HepG2 (cell line): Measurements from ENCODE around the gene ASF1B.

ENCODE experiments used
- EP300 ChIP-seq, 3 experiments: sonication (generic) in 1 of 3; formaldehyde crosslinking in 1 of 3; IDR thresholded peaks; 2 replicates each; pipeline versions ENCODE4 v1.5.1 to v1.6.1; 2011 to 2020; ENCODE audit warnings: low read depth in 2 of 3, low read length in 2 of 3, borderline replicate concordance in 1 of 3, improper control_type of control experiment in 1 of 3, mild to moderate bottlenecking in 1 of 3, missing genetic modification reagents in 1 of 3, moderate library complexity in 1 of 3
- ETV6 ChIP-seq: sonication (generic); formaldehyde crosslinking; conservative IDR thresholded peaks from 2 replicates; pipeline ENCODE4 v1.4.0; 2020; ENCODE audit warnings: missing genetic modification reagents
- EZH2 ChIP-seq: conservative IDR thresholded peaks from 2 replicates; pipeline ENCODE4 v1.6.1; 2012; ENCODE audit warnings: mild to moderate bottlenecking, low read depth, low read length, moderate library complexity
- HIVEP1 ChIP-seq: sonication (generic); formaldehyde crosslinking; IDR thresholded peaks from 2 replicates; pipeline ENCODE4 v1.4.0; 2020; ENCODE audit warnings: mild to moderate bottlenecking, missing genetic modification reagents
- MEIS1 ChIP-seq: sonication (generic); formaldehyde crosslinking; IDR thresholded peaks from 2 replicates; pipeline ENCODE4 v1.9.0; 2021; ENCODE audit warnings: mild to moderate bottlenecking, missing genetic modification reagents, moderate library complexity, borderline replicate concordance
- NFYC ChIP-seq: IDR thresholded peaks from 2 replicates; pipeline ENCODE4 v1.6.1; 2016; ENCODE audit warnings: missing genetic modification reagents, missing compliant biosample characterization
- POLR2A ChIP-seq, 2 experiments: IDR thresholded peaks; 2 replicates each; pipeline ENCODE4 v1.6.1; 2011; ENCODE audit warnings: low read depth in 2 of 2, low read length in 2 of 2, mild to moderate bottlenecking in 1 of 2, moderate library complexity in 1 of 2; ENCODE audit not compliant: insufficient read depth in 1 of 2
- RFX5 ChIP-seq: IDR thresholded peaks from 2 replicates; pipeline ENCODE4 v1.6.1; 2011; ENCODE audit warnings: low read depth, low read length, improper control_type of control experiment
- SALL1 ChIP-seq: sonication (generic); formaldehyde crosslinking; IDR thresholded peaks from 2 replicates; pipeline ENCODE4 v1.8.0; 2022; ENCODE audit warnings: mild to moderate bottlenecking, missing genetic modification reagents
- ZKSCAN8 ChIP-seq: IDR thresholded peaks from 2 replicates; pipeline ENCODE4 v1.6.1; 2016; ENCODE audit warnings: borderline replicate concordance, missing genetic modification reagents, missing compliant biosample characterization
- ZNF501 ChIP-seq: sonication (generic); formaldehyde crosslinking; IDR thresholded peaks from 2 replicates; pipeline ENCODE4 v1.5.1; 2020; ENCODE audit warnings: mild to moderate bottlenecking, moderate library complexity, missing genetic modification reagents
- ZNF777 ChIP-seq: sonication (generic); formaldehyde crosslinking; IDR thresholded peaks from 2 replicates; pipeline ENCODE4 v1.4.0; 2020; ENCODE audit warnings: missing genetic modification reagents
- TF ChIP-seq, protein P1 (sequence below): sonication (generic); formaldehyde crosslinking; IDR thresholded peaks from 2 replicates; pipeline ENCODE4 v1.8.1; 2023; ENCODE audit warnings: mild to moderate bottlenecking, moderate library complexity, missing genetic modification reagents
- TF ChIP-seq, protein P2 (sequence below): sonication (generic); formaldehyde crosslinking; IDR thresholded peaks from 2 replicates; pipeline ENCODE4 v1.5.0; 2020; ENCODE audit warnings: mild to moderate bottlenecking, missing genetic modification reagents, moderate library complexity

DNA sequence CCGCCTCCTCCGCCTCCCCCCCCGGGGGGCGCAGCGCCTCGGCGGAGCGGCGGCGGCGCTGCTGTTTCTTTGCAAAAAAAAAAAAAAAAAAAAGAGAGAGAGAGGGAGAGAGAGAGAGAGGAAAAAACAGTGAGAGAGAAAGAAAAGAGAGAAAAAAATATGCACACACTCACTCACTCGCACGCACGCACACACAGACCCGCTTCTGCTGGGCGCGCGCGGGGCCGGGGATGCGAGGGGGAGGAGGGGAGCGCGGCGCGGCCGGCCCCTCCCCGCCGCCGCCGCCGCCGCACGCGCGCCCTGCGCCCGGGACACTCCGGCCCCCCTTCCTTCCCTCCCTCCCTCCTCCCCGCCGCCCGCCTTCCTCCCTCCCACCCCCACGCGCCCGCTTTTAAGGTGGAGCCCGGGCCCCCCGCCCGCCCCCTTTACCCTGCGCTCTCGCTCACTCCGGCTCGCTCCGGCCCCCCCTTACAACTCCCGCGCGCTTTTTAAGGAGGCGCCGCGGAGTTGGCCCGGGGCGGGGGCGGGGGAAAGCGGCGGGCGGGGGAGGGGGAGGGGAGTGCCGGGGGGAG, 45.8 kb downstream of the ASF1B start, which contains the start of gene SAMD1:
- no peak for TF ChIP-seq MEIS1
- no peak for TF ChIP-seq NFYC (CRISPR knock-in tag)
- no peak for TF ChIP-seq ZNF501 (CRISPR knock-in tag)
- TF ChIP-seq ZKSCAN8 (CRISPR knock-in tag): no peak
- no peak for TF ChIP-seq HIVEP1 (CRISPR knock-in tag)
- TF ChIP-seq EZH2: no peak
- TF ChIP-seq EP300 (IDR thresholded peaks at IDR 0.05; ENCODE audit: low read depth in 2 of 2, low read length in 2 of 2): no peak
- TF ChIP-seq EP300 (CRISPR knock-in tag; IDR thresholded peaks at IDR 0.05; ENCODE audit: borderline replicate concordance): no peak
- TF ChIP-seq ZNF777: no peak
- TF ChIP-seq RFX5: no peak
- TF ChIP-seq SALL1 (CRISPR knock-in tag): no peak
- TF ChIP-seq POLR2A (IDR thresholded peaks at IDR 0.05; ENCODE audit: insufficient read depth in 1 of 2, low read depth in 2 of 2, low read length in 2 of 2): no peak
- TF ChIP-seq, protein P1, sequence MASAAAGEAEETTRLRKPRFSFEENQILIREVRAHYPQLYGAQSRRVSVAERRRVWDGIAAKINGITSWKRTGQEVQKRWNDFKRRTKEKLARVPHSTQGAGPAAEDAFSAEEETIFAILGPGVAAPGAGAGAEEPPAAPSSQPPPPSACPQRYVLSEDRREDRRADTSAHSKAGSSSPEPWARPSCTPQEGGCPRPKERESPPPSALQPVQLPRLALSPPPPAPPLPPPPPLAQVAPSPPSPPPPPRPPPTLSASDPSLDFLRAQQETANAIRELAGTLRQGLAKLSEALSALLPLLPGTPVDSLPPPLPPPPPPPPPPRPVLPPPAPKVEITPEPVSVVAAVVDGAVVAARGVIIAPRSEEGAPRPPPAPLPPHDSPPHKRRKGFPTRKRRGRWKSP (CRISPR knock-in tag): no peak
- no peak for TF ChIP-seq ETV6 (CRISPR knock-in tag)
- TF ChIP-seq, protein P2, sequence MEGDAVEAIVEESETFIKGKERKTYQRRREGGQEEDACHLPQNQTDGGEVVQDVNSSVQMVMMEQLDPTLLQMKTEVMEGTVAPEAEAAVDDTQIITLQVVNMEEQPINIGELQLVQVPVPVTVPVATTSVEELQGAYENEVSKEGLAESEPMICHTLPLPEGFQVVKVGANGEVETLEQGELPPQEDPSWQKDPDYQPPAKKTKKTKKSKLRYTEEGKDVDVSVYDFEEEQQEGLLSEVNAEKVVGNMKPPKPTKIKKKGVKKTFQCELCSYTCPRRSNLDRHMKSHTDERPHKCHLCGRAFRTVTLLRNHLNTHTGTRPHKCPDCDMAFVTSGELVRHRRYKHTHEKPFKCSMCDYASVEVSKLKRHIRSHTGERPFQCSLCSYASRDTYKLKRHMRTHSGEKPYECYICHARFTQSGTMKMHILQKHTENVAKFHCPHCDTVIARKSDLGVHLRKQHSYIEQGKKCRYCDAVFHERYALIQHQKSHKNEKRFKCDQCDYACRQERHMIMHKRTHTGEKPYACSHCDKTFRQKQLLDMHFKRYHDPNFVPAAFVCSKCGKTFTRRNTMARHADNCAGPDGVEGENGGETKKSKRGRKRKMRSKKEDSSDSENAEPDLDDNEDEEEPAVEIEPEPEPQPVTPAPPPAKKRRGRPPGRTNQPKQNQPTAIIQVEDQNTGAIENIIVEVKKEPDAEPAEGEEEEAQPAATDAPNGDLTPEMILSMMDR: no peak
